ENCODE results near the gene RAB9B. TPM values are rescaled to one million over a fixed set of nuclear protein-coding genes. Genes with fewer than 3 reads are reported as not detected.

The RAB9B gene
- total RNA-seq, 1 donor from 2014 or later, result 4.8 TPM

Small RNA genes within 50 kb of the gene (small RNA-seq; reads per million reads assigned to genes)
- not detected for gene RNA5SP511 (ENCODE audit: low replicate concordance)

Other genes starting within 250 kb of the RAB9B start
- gene TCEAL4, start 246.7 kb downstream of the RAB9B start, total RNA-seq, result 37.1 TPM
- gene TCEAL3, start 224.3 kb downstream of the RAB9B start, total RNA-seq, result 7.2 TPM
- gene TCEAL1, start 203.3 kb downstream of the RAB9B start, total RNA-seq, result 21.2 TPM
- gene MORF4L2, start 145.6 kb downstream of the RAB9B start, total RNA-seq, result 231 TPM
- not detected for gene TMEM31, start 121.3 kb downstream of the RAB9B start, total RNA-seq
- 57.5 TPM for gene PLP1, start 55.4 kb downstream of the RAB9B start, total RNA-seq
- 5.3 TPM for gene TMSB15B, start 130.4 kb upstream of the RAB9B start, total RNA-seq
- not detected for gene H2BW1, start 181.5 kb upstream of the RAB9B start, total RNA-seq
- not detected for gene H2BW2, start 207.7 kb upstream of the RAB9B start, total RNA-seq
- 7.6 TPM for gene TMSB15C, start 244.0 kb upstream of the RAB9B start, total RNA-seq

Measured in skin of body (tissue), 2 donors.